Lower leg skin (tissue), 3 donors: ENCODE measurements around the gene NCOA3.

ENCODE experiments used
- CTCF ChIP-seq, 3 donors: fragments of 450-650 bp; IDR thresholded peaks; one replicate each; pipeline ENCODE4 v1.5.1; 2016; ENCODE audit warnings: antibody characterized with exemption in 3 of 3, mild to moderate bottlenecking in 3 of 3, moderate library complexity in 2 of 3
- POLR2A ChIP-seq, 2 donors: fragments of 450-650 bp; IDR thresholded peaks; one replicate each; pipeline ENCODE4 v1.6.1; 2016 to 2017; ENCODE audit warnings: antibody characterized with exemption in 2 of 2, mild to moderate bottlenecking in 1 of 2, moderate library complexity in 1 of 2

GRCh38 chr20:47703748-47704147 lies 202.1 kb downstream of the NCOA3 start:
- TF ChIP-seq CTCF (IDR thresholded peaks at IDR 0.05) = no peak
- no peak for TF ChIP-seq POLR2A (IDR thresholded peaks at IDR 0.05)
